Activated B cell treated with CpG ODN at 0.5 μM for 24 hours (primary cell): ENCODE measurements around the gene PSMB5. TPM values are rescaled to one million over a fixed set of nuclear protein-coding genes. Genes with fewer than 3 reads are reported as not detected.

Source experiments
- ATAC-seq: fragments of 200-7000 bp; cut with Tn5 transposase; one replicate; pipeline ENCODE4 v1.10.0; 2021; ENCODE audit warnings: low read depth, mild to moderate bottlenecking, moderate library complexity
- CTCF ChIA-PET: fragments of 350-600 bp; sonication (Branson Sonifier 250); formaldehyde crosslinking; loops from one replicate; lab custom pipeline; 2021; ENCODE audit warnings: antibody characterized with exemption; lab: Charles Lee
- POLR2A ChIA-PET: fragments of 350-600 bp; sonication (Branson Sonifier 250); formaldehyde crosslinking; loops from one replicate; lab custom pipeline; 2021; ENCODE audit warnings: antibody characterized with exemption; lab: Charles Lee
- DNase-seq: peaks from one replicate; pipeline ENCODE4 v3.0.0; 2022
- H3K27ac Mint-ChIP-seq: one replicate; pipeline ENCODE4 v1.8.0; 2020; ENCODE audit warnings: mixed read lengths
- H3K27me3 Mint-ChIP-seq: one replicate; pipeline ENCODE4 v1.8.0; 2021; ENCODE audit warnings: mixed read lengths
- H3K36me3 Mint-ChIP-seq: one replicate; pipeline ENCODE4 v1.8.0; 2021; ENCODE audit warnings: low read depth, mixed read lengths
- H3K4me1 Mint-ChIP-seq: one replicate; pipeline ENCODE4 v1.8.0; 2021; ENCODE audit warnings: mixed read lengths
- H3K4me3 Mint-ChIP-seq: one replicate; pipeline ENCODE4 v1.8.0; 2020; ENCODE audit warnings: mild to moderate bottlenecking, mixed read lengths
- H3K9me3 Mint-ChIP-seq: one replicate; pipeline ENCODE4 v1.8.0; 2020; ENCODE audit warnings: mixed read lengths
- CTCF ChIP-seq: fragments of 200-600 bp; IDR thresholded peaks from one replicate; pipeline ENCODE4 v1.8.0; 2022; ENCODE audit warnings: antibody characterized with exemption, mild to moderate bottlenecking
- intact Hi-C: fragments of 100-400 bp; cut with micrococcal nuclease; formaldehyde crosslinking; loops from one replicate; pipeline ENCODE4 v1.15.1; 2024
- total RNA-seq: library from RNA; stranded (reverse); gene quantifications from 2 replicates; pipeline ENCODE4 v1.2.3, GENCODE V29; 2022

Gene PSMB5
- total RNA-seq, 1 donor from 2014 or later, result 53.3 TPM

GRCh38 chr14:22982477-22983245 lies 52.0 kb downstream of the PSMB5 start, which contains the start of gene AJUBA:
Gene AJUBA, minus strand, starts transcription at chr14:22982551. Its CDS starts 285 bp downstream, at chr14:22982266.
- peak; percentile 62 for DNase-seq
- Mint-ChIP-seq H3K27me3 (peaks cover 4% of the 10 kb centered on the region), H3K4me3 (no peak within 1 kb of the TSS), H3K27ac (no peak within 1 kb of the TSS), H3K4me1 (peaks cover 7% of the 10 kb centered on the region), H3K36me3 (peaks cover 9% of the 10 kb centered on the region), H3K9me3 (no peaks in the 10 kb centered on the region)
- peak; percentile 39 for TF ChIP-seq CTCF
- ChIA-PET POLR2A (interaction anchor here (0.5 to 2.8 kb wide), 9 partner anchors 10 to 1386 kb away, joined by 4 to 15 read pairs (median 6); partner anchors contain the start of genes CDH24, HAUS4, NFATC4 and RBM23), CTCF (interaction anchor here (0.8 to 9.7 kb wide), 15 partner anchors 8 to 592 kb away, joined by 3 to 284 read pairs (median 5); partner anchors contain the start of genes CDH24, HAUS4, LRP10 and PRMT5)
- intact Hi-C loops, result loop anchor here (1.0 to 2.0 kb wide), 10 partner anchors 9 to 668 kb away; partner anchors contain the start of genes HAUS4 and PRMT5
- ATAC-seq, result peak; percentile 61

- no peaks in the 10 kb centered on the region for H3K9me3 Mint-ChIP-seq
- intact Hi-C loops, result loop anchor here (2.0 kb wide), 3 partner anchors 25 to 667 kb away; no protein-coding TSS in a partner anchor
- peaks cover 2% of the 10 kb centered on the region for H3K36me3 Mint-ChIP-seq
- H3K27me3 Mint-ChIP-seq, result peaks cover 9% of the 10 kb centered on the region
- DNase-seq (peak; percentile 26), ATAC-seq (no peak)
- ChIA-PET CTCF (interaction anchor here (0.9 to 9.7 kb wide), 12 partner anchors 7 to 425 kb away, joined by 3 to 284 read pairs (median 6); partner anchors contain the start of genes CDH24, LRP10 and PRMT5), POLR2A (interaction anchor here (0.9 to 2.8 kb wide), 9 partner anchors 9 to 412 kb away, joined by 3 to 15 read pairs (median 6); partner anchors contain the start of genes CDH24, HAUS4, LRP10 and RBM23)
- peaks cover 8% of the 10 kb centered on the region for H3K4me1 Mint-ChIP-seq
- no peak overlapping the region for H3K4me3 Mint-ChIP-seq
- no peak overlapping the region for H3K27ac Mint-ChIP-seq
- no peak for TF ChIP-seq CTCF
Observed at GRCh38 chr14:22981876-22982476, 52.7 kb downstream of the PSMB5 start.

GRCh38 chr14:22981090-22981875 lies 53.4 kb downstream of the PSMB5 start:
- peaks cover 10% of the 10 kb centered on the region for H3K27me3 Mint-ChIP-seq
- POLR2A ChIA-PET, result interaction anchor here (0.9 to 2.8 kb wide), 9 partner anchors 8 to 411 kb away, joined by 3 to 15 read pairs (median 6); partner anchors contain the start of genes CDH24, HAUS4, LRP10 and RBM23
- no peaks in the 10 kb centered on the region for H3K36me3 Mint-ChIP-seq
- DNase-seq (peak; percentile 40), ATAC-seq (no peak)
- CTCF ChIA-PET, result interaction anchor here (0.9 to 9.7 kb wide), 7 partner anchors 7 to 410 kb away, joined by 4 to 284 read pairs (median 22); partner anchors contain the start of genes CDH24 and PRMT5
- no peak for TF ChIP-seq CTCF
- no peaks in the 10 kb centered on the region for H3K9me3 Mint-ChIP-seq
- intact Hi-C loops, result no loop called here
- H3K27ac Mint-ChIP-seq, result no peak overlapping the region
- H3K4me1 Mint-ChIP-seq, result peaks cover 12% of the 10 kb centered on the region
- H3K4me3 Mint-ChIP-seq, result peak overlapping the region; percentile 51

- Mint-ChIP-seq H3K4me3 (peak overlapping the region; percentile 63), H3K27me3 (peaks cover 10% of the 10 kb centered on the region), H3K27ac (no peak overlapping the region), H3K9me3 (no peaks in the 10 kb centered on the region), H3K36me3 (no peaks in the 10 kb centered on the region), H3K4me1 (peaks cover 12% of the 10 kb centered on the region)
- ChIA-PET CTCF (interaction anchor here (3.2 to 9.7 kb wide), 3 partner anchors 14 to 79 kb away, joined by 20 to 284 read pairs (median 22); partner anchors contain the start of genes CDH24 and PRMT5), POLR2A (interaction anchor here (0.6 to 2.8 kb wide), 3 partner anchors 26 to 197 kb away, joined by 4 to 15 read pairs (median 8); no protein-coding TSS in a partner anchor)
- ATAC-seq (peak; percentile 6), DNase-seq (no peak)
- no peak for TF ChIP-seq CTCF
- intact Hi-C loops, result no loop called here
Observed at GRCh38 chr14:22980672-22981089, 54.0 kb downstream of the PSMB5 start.
